ENCODE data around the gene RWDD2A. TPM values are rescaled to one million over a fixed set of nuclear protein-coding genes. Genes with fewer than 3 reads are reported as not detected.

Gene RWDD2A
- 4.8 and 5.1 TPM in 2 replicates for total RNA-seq
- long read RNA-seq, transcript RWDD2A-201 (3 exons, 3,744 nt) = major isoform, 14 of 27 reads
- long read RNA-seq, partial matches to known transcripts = 2 of 27 reads
- long read RNA-seq, other reads (novel, unspliced or antisense) = 11 of 27 reads

DNA sequence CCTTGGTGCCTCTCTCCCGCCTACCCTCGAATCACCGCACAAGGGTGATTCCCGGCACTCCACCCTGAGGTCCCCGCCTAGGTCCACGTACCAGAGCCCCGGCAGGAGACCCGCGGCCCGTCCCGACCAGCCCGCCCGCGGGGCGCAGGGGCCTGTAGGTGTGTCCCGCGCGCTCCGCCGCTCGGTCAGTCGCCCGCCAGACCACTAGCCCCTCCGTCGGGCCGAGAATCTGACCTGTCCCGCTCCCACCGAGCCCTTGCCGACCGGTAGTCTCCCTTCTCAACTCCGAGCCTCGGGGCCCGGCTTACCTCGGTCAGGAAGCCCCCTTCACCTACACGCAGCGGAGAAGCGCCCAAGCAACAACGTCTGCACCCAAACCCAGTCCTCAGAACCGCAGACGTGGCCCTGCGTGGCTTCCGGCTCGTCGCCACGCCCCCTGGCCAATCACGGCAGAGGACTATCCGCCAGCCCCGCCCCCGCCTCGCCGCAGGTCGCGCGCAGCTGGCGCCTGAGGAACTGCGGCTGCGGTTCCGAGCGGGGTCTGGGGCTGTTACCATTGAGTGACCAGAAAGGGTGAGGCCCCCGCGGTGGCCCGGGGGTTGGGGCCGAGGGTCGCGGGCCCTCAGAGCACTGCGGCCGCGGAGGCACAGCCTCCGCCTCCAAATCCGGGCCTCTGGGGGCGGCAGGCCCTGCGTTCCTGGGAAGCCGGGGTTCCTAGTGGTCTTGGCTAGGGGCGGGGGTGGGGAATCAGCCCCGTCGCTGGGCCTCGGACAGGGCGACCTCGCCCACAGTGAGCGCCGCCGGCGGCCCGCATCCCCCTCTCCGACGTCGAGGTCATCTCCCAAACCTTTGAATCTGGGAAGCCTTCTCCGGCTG, at the start of gene RWDD2A, which contains the start of gene PGM3:
Gene RWDD2A (plus strand): TSS at position 487 of the 876 bp plus-strand sequence. CDS start 1,095 bp downstream, outside the sequence.
Gene PGM3 (minus strand): TSS at position 395 of the 876 bp plus-strand sequence. CDS start 2,253 bp downstream, outside the sequence.
- DNase-seq (ENCODE audit: low read depth, low spot score) = peak; percentile 73
- TF ChIP-seq, protein P1, sequence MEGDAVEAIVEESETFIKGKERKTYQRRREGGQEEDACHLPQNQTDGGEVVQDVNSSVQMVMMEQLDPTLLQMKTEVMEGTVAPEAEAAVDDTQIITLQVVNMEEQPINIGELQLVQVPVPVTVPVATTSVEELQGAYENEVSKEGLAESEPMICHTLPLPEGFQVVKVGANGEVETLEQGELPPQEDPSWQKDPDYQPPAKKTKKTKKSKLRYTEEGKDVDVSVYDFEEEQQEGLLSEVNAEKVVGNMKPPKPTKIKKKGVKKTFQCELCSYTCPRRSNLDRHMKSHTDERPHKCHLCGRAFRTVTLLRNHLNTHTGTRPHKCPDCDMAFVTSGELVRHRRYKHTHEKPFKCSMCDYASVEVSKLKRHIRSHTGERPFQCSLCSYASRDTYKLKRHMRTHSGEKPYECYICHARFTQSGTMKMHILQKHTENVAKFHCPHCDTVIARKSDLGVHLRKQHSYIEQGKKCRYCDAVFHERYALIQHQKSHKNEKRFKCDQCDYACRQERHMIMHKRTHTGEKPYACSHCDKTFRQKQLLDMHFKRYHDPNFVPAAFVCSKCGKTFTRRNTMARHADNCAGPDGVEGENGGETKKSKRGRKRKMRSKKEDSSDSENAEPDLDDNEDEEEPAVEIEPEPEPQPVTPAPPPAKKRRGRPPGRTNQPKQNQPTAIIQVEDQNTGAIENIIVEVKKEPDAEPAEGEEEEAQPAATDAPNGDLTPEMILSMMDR (conservative IDR thresholded peaks at IDR 0.05) = no peak
- H3K36me3 Mint-ChIP-seq (ENCODE audit: low read depth) = peaks cover 2% of the 10 kb centered on the region
- no peaks in the 10 kb centered on the region for H3K9me3 Mint-ChIP-seq
- H3K4me1 Mint-ChIP-seq = peaks cover 35% of the 10 kb centered on the region
- peak within 1 kb of the TSS; percentile 99 for H3K4me3 Mint-ChIP-seq
- peak within 1 kb of the TSS; percentile 95 for H3K27ac Mint-ChIP-seq (ENCODE audit: unreplicated experiment)
- no peaks in the 10 kb centered on the region for H3K27me3 Mint-ChIP-seq (ENCODE audit: low read depth)

DNA sequence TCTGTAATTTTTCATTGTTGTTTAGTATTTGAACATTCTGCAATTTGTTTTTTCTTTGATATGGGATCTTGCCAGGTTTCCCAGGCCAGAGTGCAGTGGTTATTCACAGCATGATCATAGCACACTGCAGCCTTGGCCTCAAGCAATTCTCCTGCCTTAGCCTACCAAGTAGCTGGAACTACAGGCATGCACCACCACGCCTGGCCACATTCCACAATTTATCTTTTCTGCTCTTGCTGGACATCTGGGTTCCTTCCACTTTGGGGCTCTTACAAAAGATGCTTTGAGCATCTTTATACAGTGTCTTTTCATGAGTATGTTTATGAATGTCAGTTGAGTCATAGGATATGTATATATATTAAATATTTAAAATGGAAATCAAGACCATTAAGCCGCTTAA, 42.0 kb upstream of the RWDD2A start:
- Mint-ChIP-seq H3K27me3 (ENCODE audit: low read depth) (no peaks in the 10 kb centered on the region), H3K4me3 (no peak overlapping the region), H3K9me3 (no peaks in the 10 kb centered on the region), H3K27ac (ENCODE audit: unreplicated experiment) (no peak overlapping the region), H3K4me1 (peaks cover 12% of the 10 kb centered on the region), H3K36me3 (ENCODE audit: low read depth) (peaks cover 3% of the 10 kb centered on the region)
- TF ChIP-seq, protein P1 (conservative IDR thresholded peaks at IDR 0.05) = no peak
- no peak for DNase-seq (ENCODE audit: low read depth, low spot score)

DNA sequence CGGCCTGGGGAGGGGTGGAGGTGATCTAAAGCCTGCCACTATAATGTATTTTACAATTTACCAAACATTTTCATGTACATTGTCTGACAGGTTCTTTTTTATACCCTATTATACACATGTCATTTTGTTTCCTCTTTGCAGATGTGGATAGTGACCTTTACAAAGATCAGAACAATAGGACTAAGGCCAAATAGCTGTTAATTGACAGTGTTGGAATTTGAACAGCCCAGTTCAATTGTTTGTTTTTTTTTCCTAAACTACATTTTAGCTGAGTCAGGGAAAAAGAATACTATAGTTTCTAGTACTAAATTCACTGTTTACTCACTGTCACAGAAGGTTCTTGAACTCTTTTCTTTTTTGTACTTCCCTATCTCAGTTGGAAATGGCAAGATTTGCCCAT, 40.2 kb upstream of the RWDD2A start:
- no peak for DNase-seq (ENCODE audit: low read depth, low spot score)
- peaks cover 12% of the 10 kb centered on the region for H3K4me1 Mint-ChIP-seq
- no peaks in the 10 kb centered on the region for H3K9me3 Mint-ChIP-seq
- H3K27ac Mint-ChIP-seq (ENCODE audit: unreplicated experiment) = no peak overlapping the region
- no peak overlapping the region for H3K4me3 Mint-ChIP-seq
- H3K27me3 Mint-ChIP-seq (ENCODE audit: low read depth) = no peaks in the 10 kb centered on the region
- H3K36me3 Mint-ChIP-seq (ENCODE audit: low read depth) = peaks cover 5% of the 10 kb centered on the region
- TF ChIP-seq, protein P1 (conservative IDR thresholded peaks at IDR 0.05) = no peak

DNA sequence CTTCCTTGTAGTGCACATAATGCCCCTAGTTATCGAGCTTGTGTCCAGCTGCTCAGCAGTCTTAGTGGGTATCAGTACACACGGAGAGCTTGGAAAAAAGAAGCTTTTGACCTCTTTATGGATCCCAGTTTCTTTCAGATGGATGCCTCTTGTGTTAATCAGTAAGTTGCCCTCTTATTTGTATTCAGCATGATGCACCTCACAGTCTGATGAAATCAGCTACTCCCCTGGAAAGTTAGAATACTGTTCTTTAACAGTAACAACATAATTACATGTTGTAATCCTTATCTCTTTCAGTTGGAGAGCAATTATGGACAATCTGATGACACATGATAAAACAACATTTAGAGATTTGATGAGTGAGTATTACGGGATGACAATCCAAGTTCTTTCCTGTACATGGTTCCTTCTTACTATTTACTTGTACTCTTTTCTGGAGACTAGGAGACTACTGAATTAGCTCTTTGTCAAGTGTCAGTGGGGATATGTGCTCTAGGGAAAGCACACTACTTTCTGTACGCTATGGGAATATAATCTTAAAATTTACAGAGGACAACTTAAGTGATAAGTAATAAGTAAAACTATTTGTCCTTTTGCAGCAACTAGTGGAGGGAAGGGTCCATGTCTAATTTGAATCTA, 39.2 kb upstream of the RWDD2A start:
- DNase-seq (ENCODE audit: low read depth, low spot score) = no peak
- Mint-ChIP-seq H3K36me3 (ENCODE audit: low read depth) (peaks cover 5% of the 10 kb centered on the region), H3K27me3 (ENCODE audit: low read depth) (no peaks in the 10 kb centered on the region), H3K4me1 (peaks cover 12% of the 10 kb centered on the region), H3K4me3 (no peak overlapping the region), H3K27ac (ENCODE audit: unreplicated experiment) (peak overlapping the region; percentile 43), H3K9me3 (no peaks in the 10 kb centered on the region)
- TF ChIP-seq, protein P1 (conservative IDR thresholded peaks at IDR 0.05) = no peak

DNA sequence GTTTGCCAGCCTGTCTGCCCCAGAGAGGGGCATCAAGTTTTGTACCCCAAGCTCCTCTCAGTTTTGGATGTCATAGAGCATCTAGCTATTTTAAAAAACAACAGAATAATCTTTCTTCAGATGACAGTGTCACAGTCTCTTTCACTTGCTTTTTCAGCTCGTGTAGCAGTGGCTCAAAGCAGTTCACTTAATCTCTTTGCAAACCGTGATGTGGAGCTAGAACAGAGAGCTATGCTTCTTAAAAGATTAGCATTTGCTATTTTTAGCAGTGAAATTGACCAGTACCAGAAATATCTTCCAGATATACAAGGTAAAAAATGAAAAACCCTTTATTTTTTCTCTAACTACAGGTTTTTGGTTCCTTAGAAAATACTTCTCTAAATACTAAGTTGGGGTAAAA, 37.4 kb upstream of the RWDD2A start:
- Mint-ChIP-seq H3K4me3 (no peak overlapping the region), H3K36me3 (ENCODE audit: low read depth) (peaks cover 9% of the 10 kb centered on the region), H3K27ac (ENCODE audit: unreplicated experiment) (peak overlapping the region; percentile 92), H3K9me3 (no peaks in the 10 kb centered on the region), H3K4me1 (peaks cover 8% of the 10 kb centered on the region), H3K27me3 (ENCODE audit: low read depth) (no peaks in the 10 kb centered on the region)
- no peak for DNase-seq (ENCODE audit: low read depth, low spot score)
- TF ChIP-seq, protein P1 (conservative IDR thresholded peaks at IDR 0.05) = no peak
